Measurements from ENCODE around the gene NEGR1.

Gene NEGR1

GRCh38 chr1:71618191-71618590 is 664.1 kb downstream of the NEGR1 start:
- in situ Hi-C loops (cut with MboI; ENCODE audit: low pct_unique_long_range_greater_than_20kb, low sequenced_read_pairs, unreplicated experiment) = no loop called here
- TF ChIP-seq CTCF (IDR thresholded peaks at IDR 0.05; ENCODE audit: extremely low read depth, insufficient read depth, missing control alignments) = no peak
- no peak for DNase-seq (ENCODE audit: low spot score)

GRCh38 chr1:71610476-71610875 is 671.9 kb downstream of the NEGR1 start:
- no peak for DNase-seq (ENCODE audit: low spot score)
- no peak for TF ChIP-seq CTCF (IDR thresholded peaks at IDR 0.05; ENCODE audit: extremely low read depth, insufficient read depth, missing control alignments)
- in situ Hi-C loops (cut with MboI; ENCODE audit: low pct_unique_long_range_greater_than_20kb, low sequenced_read_pairs, unreplicated experiment) = no loop called here

GRCh38 chr1:71603044-71603776 is 679.1 kb downstream of the NEGR1 start:
- DNase-seq (ENCODE audit: low spot score) = no peak
- in situ Hi-C loops (cut with MboI; ENCODE audit: low pct_unique_long_range_greater_than_20kb, low sequenced_read_pairs, unreplicated experiment) = no loop called here
- no peak for TF ChIP-seq CTCF (IDR thresholded peaks at IDR 0.05; ENCODE audit: extremely low read depth, insufficient read depth, missing control alignments)

DNA sequence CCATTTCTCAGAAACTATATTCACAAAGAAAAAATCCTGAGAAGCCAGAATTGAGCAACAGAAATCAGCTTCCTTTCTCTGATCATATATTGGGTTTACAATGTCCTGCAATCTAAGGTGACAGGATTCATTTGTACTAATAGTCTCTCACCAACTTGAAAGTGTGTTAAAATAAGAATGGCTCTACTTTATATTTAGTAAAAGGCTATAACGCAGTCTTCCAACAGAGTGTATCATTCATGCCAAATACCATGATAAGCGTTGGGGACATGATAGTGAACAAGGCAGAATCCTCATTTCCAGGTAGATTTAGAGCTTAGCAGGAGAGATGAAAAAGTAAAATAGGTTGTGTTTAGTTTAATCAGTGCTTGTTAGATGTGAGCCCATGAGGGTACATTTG is 682.3 kb downstream of the NEGR1 start:
- no peak for TF ChIP-seq CTCF (IDR thresholded peaks at IDR 0.05; ENCODE audit: extremely low read depth, insufficient read depth, missing control alignments)
- in situ Hi-C loops (cut with MboI; ENCODE audit: low pct_unique_long_range_greater_than_20kb, low sequenced_read_pairs, unreplicated experiment) = no loop called here
- no peak for DNase-seq (ENCODE audit: low spot score)

- DNase-seq (ENCODE audit: low spot score) = no peak
- in situ Hi-C loops (cut with MboI; ENCODE audit: low pct_unique_long_range_greater_than_20kb, low sequenced_read_pairs, unreplicated experiment) = no loop called here
- TF ChIP-seq CTCF (IDR thresholded peaks at IDR 0.05; ENCODE audit: extremely low read depth, insufficient read depth, missing control alignments) = no peak
Measured at GRCh38 chr1:71599306-71599705, 683.0 kb downstream of the NEGR1 start.

GRCh38 chr1:71593523-71593922 is 688.8 kb downstream of the NEGR1 start:
- in situ Hi-C loops (cut with MboI; ENCODE audit: low pct_unique_long_range_greater_than_20kb, low sequenced_read_pairs, unreplicated experiment) = no loop called here
- no peak for DNase-seq (ENCODE audit: low spot score)
- TF ChIP-seq CTCF (IDR thresholded peaks at IDR 0.05; ENCODE audit: extremely low read depth, insufficient read depth, missing control alignments) = no peak

Measured in GM13977 (cell line).